Measurements from ENCODE around the gene PDCD10. TPM values are rescaled to one million over a fixed set of nuclear protein-coding genes. Genes with fewer than 3 reads are reported as not detected.
A peak's percentile ranks its signal among the peaks of the same experiment; 100 is the strongest.

The PDCD10 gene
- polyA plus RNA-seq, 1 donor from 2014 or later, result 79.1 TPM

DNA sequence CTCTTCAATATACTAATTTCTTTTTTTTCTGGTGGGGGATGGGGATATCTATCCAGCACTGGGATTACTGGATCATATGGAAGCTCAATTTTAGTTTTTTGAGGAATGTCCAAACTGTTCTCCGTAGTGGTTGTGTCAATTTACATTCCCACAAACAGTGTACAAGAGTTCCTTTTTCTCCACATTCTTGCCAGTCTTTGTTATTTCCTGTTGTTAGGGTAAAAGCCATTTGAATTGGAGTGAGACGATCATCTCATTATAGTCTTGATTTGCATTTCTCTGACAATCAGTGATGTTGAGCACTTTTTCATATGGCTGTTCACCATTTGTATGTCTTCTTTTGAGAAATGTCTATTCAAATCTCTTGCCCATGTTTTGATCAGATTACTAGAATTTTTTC is 68.1 kb downstream of the PDCD10 start:
- TF ChIP-seq, protein P1, sequence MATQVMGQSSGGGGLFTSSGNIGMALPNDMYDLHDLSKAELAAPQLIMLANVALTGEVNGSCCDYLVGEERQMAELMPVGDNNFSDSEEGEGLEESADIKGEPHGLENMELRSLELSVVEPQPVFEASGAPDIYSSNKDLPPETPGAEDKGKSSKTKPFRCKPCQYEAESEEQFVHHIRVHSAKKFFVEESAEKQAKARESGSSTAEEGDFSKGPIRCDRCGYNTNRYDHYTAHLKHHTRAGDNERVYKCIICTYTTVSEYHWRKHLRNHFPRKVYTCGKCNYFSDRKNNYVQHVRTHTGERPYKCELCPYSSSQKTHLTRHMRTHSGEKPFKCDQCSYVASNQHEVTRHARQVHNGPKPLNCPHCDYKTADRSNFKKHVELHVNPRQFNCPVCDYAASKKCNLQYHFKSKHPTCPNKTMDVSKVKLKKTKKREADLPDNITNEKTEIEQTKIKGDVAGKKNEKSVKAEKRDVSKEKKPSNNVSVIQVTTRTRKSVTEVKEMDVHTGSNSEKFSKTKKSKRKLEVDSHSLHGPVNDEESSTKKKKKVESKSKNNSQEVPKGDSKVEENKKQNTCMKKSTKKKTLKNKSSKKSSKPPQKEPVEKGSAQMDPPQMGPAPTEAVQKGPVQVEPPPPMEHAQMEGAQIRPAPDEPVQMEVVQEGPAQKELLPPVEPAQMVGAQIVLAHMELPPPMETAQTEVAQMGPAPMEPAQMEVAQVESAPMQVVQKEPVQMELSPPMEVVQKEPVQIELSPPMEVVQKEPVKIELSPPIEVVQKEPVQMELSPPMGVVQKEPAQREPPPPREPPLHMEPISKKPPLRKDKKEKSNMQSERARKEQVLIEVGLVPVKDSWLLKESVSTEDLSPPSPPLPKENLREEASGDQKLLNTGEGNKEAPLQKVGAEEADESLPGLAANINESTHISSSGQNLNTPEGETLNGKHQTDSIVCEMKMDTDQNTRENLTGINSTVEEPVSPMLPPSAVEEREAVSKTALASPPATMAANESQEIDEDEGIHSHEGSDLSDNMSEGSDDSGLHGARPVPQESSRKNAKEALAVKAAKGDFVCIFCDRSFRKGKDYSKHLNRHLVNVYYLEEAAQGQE (IDR thresholded peaks at IDR 0.05; ENCODE audit: borderline replicate concordance), result no peak
- TF ChIP-seq EZH2 (IDR thresholded peaks at IDR 0.05; ENCODE audit: borderline replicate concordance, insufficient read depth, low read length, poor library complexity, severe bottlenecking) (no peak), MXI1 (conservative IDR thresholded peaks at IDR 0.05; ENCODE audit: poor library complexity, severe bottlenecking) (no peak), SMC3 (conservative IDR thresholded peaks at IDR 0.05; ENCODE audit: poor library complexity) (no peak), POLR2AphosphoS5 (IDR thresholded peaks at IDR 0.05) (no peak), RAD21 (conservative IDR thresholded peaks at IDR 0.05) (no peak), EP300 (conservative IDR thresholded peaks at IDR 0.05; ENCODE audit: poor library complexity, severe bottlenecking) (no peak), TAF1 (IDR thresholded peaks at IDR 0.05; ENCODE audit: low read depth) (no peak)
- TF ChIP-seq, protein P2, sequence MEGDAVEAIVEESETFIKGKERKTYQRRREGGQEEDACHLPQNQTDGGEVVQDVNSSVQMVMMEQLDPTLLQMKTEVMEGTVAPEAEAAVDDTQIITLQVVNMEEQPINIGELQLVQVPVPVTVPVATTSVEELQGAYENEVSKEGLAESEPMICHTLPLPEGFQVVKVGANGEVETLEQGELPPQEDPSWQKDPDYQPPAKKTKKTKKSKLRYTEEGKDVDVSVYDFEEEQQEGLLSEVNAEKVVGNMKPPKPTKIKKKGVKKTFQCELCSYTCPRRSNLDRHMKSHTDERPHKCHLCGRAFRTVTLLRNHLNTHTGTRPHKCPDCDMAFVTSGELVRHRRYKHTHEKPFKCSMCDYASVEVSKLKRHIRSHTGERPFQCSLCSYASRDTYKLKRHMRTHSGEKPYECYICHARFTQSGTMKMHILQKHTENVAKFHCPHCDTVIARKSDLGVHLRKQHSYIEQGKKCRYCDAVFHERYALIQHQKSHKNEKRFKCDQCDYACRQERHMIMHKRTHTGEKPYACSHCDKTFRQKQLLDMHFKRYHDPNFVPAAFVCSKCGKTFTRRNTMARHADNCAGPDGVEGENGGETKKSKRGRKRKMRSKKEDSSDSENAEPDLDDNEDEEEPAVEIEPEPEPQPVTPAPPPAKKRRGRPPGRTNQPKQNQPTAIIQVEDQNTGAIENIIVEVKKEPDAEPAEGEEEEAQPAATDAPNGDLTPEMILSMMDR (IDR thresholded peaks at IDR 0.05; ENCODE audit: poor library complexity, severe bottlenecking), result no peak
- Histone ChIP-seq H3K36me3 (ENCODE audit: insufficient read depth, low read length) (no peaks in the 10 kb centered on the region), H3K4me3 (ENCODE audit: low read length) (peak overlapping the region; percentile 49), H2AFZ (ENCODE audit: low read depth, low read length) (no peak overlapping the region), H3K9ac (ENCODE audit: low read length) (no peak overlapping the region), H3K27me3 (ENCODE audit: insufficient read depth, low read depth, low read length) (no peaks in the 10 kb centered on the region), H3F3A (ENCODE audit: insufficient read depth, low read length, poor library complexity, severe bottlenecking) (no peaks in the 10 kb centered on the region), H3K4me2 (ENCODE audit: low read length) (no peak overlapping the region), H3K9me3 (ENCODE audit: low read length) (no peaks in the 10 kb centered on the region), H3K9me2 (ENCODE audit: insufficient read depth, low read length) (no peaks in the 10 kb centered on the region), H3K27ac (ENCODE audit: low read length) (peak overlapping the region; percentile 64), H4K20me1 (ENCODE audit: insufficient read depth) (no peaks in the 10 kb centered on the region), H3K79me2 (replicated peaks; ENCODE audit: insufficient read depth, low read length) (no peaks in the 10 kb centered on the region)

DNA sequence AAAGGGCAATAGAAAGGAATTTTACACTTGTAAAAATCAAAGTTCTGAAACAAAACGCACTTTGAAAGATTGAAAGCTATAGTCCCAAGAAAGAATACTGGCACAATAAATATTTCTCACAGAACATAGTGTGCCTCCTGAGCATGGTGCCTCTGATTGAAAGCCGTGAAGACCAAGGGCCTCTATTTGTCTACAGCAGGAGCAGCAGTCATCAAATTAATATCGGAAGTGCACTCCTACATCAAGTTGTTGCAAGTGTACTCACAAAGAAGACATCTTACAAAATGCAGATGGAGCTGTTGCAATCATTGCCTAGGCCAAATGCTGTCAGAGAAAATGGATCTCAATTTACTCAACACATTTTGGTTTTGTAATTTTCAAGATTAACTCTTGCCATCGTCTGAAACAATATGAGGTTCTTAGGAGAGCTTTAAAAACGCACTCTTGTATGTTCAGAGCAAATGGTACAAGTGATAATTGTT is 71.7 kb downstream of the PDCD10 start:
- H3K4me3 ChIP-seq (ENCODE audit: low read length), result no peak overlapping the region
- no peaks in the 10 kb centered on the region for H3K9me2 ChIP-seq (ENCODE audit: insufficient read depth, low read length)
- TF ChIP-seq, protein P1 (IDR thresholded peaks at IDR 0.05; ENCODE audit: borderline replicate concordance), result no peak
- TF ChIP-seq EZH2 (IDR thresholded peaks at IDR 0.05; ENCODE audit: borderline replicate concordance, insufficient read depth, low read length, poor library complexity, severe bottlenecking) (no peak), POLR2AphosphoS5 (IDR thresholded peaks at IDR 0.05) (no peak), RAD21 (conservative IDR thresholded peaks at IDR 0.05) (no peak)
- H2AFZ ChIP-seq (ENCODE audit: low read depth, low read length), result no peak overlapping the region
- no peaks in the 10 kb centered on the region for H3K36me3 ChIP-seq (ENCODE audit: insufficient read depth, low read length)
- no peak overlapping the region for H3K4me2 ChIP-seq (ENCODE audit: low read length)
- H3F3A ChIP-seq (ENCODE audit: insufficient read depth, low read length, poor library complexity, severe bottlenecking), result no peaks in the 10 kb centered on the region
- no peaks in the 10 kb centered on the region for H3K79me2 ChIP-seq (replicated peaks; ENCODE audit: insufficient read depth, low read length)
- no peaks in the 10 kb centered on the region for H3K27me3 ChIP-seq (ENCODE audit: insufficient read depth, low read depth, low read length)
- H3K9me3 ChIP-seq (ENCODE audit: low read length), result no peaks in the 10 kb centered on the region
- H3K27ac ChIP-seq (ENCODE audit: low read length), result no peak overlapping the region
- no peak overlapping the region for H3K9ac ChIP-seq (ENCODE audit: low read length)
- no peaks in the 10 kb centered on the region for H4K20me1 ChIP-seq (ENCODE audit: insufficient read depth)

Measured in neural cell (in vitro differentiated cells).